OCI-LY3 (cell line): ENCODE results near the gene PAX5.

ENCODE experiments used
- EZH2phosphoT487 ChIP-seq: fragments of 200-600 bp; shearing (Covaris generic); IDR thresholded peaks from 2 replicates; pipeline ENCODE4 v1.6.1; 2018; ENCODE audit warnings: antibody characterized with exemption, mixed run types, low read depth
- TF ChIP-seq, protein P1 (sequence below): fragments of 200-600, 300-600 bp; sonication (generic); IDR thresholded peaks from 2 replicates; pipeline ENCODE4 v1.5.1; 2014; ENCODE audit warnings: antibody characterized with exemption, low read length, low read depth

GRCh38 chr9:36878986-36879982 lies 154.8 kb downstream of the PAX5 start:
- TF ChIP-seq, protein P1, sequence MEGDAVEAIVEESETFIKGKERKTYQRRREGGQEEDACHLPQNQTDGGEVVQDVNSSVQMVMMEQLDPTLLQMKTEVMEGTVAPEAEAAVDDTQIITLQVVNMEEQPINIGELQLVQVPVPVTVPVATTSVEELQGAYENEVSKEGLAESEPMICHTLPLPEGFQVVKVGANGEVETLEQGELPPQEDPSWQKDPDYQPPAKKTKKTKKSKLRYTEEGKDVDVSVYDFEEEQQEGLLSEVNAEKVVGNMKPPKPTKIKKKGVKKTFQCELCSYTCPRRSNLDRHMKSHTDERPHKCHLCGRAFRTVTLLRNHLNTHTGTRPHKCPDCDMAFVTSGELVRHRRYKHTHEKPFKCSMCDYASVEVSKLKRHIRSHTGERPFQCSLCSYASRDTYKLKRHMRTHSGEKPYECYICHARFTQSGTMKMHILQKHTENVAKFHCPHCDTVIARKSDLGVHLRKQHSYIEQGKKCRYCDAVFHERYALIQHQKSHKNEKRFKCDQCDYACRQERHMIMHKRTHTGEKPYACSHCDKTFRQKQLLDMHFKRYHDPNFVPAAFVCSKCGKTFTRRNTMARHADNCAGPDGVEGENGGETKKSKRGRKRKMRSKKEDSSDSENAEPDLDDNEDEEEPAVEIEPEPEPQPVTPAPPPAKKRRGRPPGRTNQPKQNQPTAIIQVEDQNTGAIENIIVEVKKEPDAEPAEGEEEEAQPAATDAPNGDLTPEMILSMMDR: no peak
- TF ChIP-seq EZH2phosphoT487: no peak
